GM12874 (cell line): ENCODE data around the gene ZIC1.

Experiments
- CTCF ChIP-seq: IDR thresholded peaks from 2 replicates; pipeline ENCODE4 v1.5.1; 2011; ENCODE audit warnings: low read depth, mild to moderate bottlenecking, control low read depth, low read length, moderate library complexity; ENCODE audit not compliant: insufficient read depth

ZIC1 gene

GRCh38 chr3:147367676-147368075, 41.5 kb upstream of the ZIC1 start:
- TF ChIP-seq CTCF, result no peak

GRCh38 chr3:147368151-147368550, 41.0 kb upstream of the ZIC1 start:
- no peak for TF ChIP-seq CTCF

GRCh38 chr3:147368561-147369221, 40.5 kb upstream of the ZIC1 start:
- TF ChIP-seq CTCF, result no peak

DNA sequence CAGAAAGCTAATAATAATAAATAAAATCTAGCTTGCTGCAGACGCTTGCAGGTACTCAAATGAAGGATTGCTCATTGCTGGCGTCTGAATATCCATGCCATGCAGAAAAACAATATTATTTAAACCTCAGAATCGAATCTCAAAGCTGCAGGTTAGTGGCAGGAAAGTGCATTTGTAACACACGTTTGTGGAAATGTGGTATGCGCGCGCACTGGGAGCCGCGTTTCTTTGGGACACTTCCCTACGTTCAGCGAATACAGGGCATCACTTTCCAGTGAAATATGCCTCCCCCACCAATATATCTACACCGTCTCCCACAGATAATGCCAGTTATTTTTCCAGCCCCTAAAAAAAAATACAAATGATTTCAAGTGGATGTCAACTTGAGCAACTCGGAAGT, 39.9 kb upstream of the ZIC1 start:
- no peak for TF ChIP-seq CTCF

DNA sequence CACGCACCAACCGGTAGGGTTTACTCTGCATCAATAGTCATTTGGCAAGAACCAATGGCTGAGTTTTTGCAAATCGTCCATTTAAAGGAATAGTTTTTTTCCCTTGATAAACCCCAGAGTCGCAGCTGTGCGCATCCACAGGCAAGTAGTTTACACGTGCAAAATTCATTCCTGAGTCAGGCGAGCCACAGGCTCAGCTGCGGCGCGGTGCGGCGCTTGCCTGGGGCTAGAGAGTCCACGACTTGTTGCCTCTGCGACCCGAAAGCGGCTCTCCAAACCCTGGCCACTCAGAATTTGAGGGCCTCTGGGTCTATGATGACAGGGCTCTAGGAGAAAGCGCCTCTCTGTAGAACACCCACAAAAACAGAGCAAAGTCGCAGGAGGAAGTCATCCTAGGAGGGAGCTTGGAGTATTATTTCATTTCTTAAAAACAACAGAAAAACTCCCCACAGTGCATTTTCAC, 39.5 kb upstream of the ZIC1 start:
- no peak for TF ChIP-seq CTCF

DNA sequence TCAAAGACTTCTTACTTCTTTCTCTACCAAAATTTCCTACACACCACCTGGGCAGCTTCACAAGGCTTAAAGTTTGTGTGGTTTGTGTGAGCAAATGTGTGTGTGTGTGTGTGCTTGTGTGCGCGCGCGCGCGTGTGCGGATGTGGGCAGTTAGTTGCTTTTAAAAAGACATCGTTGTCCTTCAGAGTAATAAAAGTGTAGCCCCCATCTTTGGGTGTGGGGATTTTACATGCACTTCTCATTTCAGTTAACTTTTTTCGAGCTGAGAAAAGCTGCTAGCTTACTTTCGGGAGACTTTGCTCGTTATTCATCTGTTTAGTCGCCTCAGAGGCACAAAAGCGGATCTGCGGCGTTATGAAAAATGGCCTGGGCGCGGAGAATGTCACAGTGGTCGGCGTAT, 38.8 kb upstream of the ZIC1 start:
- TF ChIP-seq CTCF, result no peak

DNA sequence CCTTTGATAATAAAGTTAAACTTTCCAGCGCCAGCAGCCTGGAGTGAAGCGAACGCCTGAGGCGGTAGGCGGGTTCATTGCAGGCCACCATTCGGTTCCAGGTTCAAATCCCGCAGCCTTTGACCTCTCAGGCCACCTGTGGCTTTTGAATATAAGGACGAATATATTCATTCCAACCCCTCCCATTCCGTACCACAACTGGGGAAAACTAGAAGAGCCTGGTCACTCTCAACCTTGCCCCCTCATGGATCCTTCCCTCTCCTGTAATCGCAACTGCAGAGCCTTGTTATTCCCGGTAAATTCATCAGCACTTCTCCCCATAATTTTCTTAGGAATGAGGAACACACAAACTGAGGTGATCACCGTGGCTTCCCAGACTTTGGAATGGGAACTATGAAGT, 38.0 kb upstream of the ZIC1 start:
- no peak for TF ChIP-seq CTCF

- TF ChIP-seq CTCF, result no peak
Measured at GRCh38 chr3:147371771-147372340, 37.3 kb upstream of the ZIC1 start.
